Activated CD8-positive, alpha-beta memory T cell treated with anti-CD3 and anti-CD28 coated beads for 24 hours (primary cell): ENCODE measurements around the gene TMEM101.
"Not testable (repeated sequence)": the region's sequence is repeated elsewhere in the genome, so short reads cannot be mapped to it uniquely, and the experiment has no call there.

ENCODE experiments used
- DNase-seq: peaks from one replicate; pipeline ENCODE4 v3.0.0-alpha.2; 2020

TMEM101 gene

DNA sequence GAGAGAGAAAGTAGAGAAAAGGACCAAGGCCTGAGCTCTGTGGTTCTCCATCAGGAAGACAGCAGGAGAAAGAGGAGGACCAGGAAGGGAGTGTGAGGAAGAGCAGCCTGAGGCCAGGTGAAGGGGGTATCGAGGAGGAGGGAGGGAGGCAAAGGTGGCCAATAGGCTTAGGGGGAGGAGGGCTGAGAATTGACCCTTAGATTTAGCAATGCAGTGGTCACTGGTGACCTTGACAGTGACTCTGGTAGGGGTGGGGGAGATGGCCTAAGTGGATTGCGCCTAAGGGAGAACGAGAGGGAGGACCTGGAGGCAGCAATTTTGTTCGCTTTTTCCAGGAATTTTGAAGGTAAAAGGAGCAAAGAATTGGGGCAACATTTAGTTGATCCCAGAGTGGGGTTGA is 15.7 kb downstream of the TMEM101 start:
- DNase-seq = no peak

DNA sequence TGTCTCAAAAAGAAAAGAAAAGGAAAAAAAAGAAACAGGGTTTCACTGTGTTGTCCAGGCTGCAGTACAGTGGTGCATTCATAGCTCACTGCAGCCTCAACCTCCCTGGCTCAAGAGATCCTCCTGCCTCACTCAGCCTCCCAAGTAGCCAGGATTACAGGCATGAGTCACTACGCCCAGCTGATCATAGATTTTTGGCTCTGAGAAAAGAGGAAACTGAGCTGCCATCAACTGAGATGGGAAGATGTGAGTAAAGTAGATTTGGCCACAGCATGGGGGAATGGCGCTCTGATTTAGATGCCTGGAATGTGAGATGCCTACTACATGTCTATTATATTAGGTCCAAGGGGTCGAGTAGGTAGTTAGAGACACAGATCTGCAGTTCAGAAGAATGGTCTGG is 16.2 kb downstream of the TMEM101 start:
- no peak for DNase-seq

DNA sequence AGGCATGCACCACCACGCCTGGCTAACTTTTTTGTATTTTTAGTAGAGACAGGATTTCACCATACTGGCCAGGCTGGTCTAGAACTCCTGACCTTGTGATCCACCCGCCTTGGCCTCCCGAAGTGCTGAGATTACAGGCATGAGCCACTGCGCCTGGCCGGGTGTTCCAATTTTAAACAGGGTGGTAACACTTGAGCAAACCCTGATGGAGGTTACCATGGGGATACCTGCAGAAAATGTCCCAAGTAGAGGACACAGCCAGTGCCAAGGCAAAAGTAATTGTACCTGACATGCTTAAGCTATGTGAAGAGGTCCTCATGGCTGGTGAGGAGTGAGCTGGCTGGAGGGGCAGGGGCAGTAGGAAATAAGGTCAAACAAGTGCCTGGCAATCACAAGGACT is 17.6 kb downstream of the TMEM101 start:
- DNase-seq = not testable (repeated sequence)

DNA sequence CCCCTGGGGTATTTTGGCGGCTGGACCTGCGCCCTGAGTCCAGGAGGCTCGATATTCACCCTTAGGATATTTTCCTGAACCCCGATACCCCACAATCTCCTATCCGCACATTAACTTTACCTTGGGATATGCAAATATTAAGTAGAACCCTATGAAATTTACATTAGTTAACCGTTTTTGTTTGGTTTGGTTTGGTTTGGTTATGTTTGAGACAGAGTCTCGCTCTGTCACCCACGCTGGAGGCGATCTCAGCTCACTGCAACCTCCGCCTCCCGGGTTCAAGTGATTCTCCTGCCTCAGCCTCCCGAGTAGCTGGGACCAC is 19.7 kb downstream of the TMEM101 start:
- no peak for DNase-seq

DNA sequence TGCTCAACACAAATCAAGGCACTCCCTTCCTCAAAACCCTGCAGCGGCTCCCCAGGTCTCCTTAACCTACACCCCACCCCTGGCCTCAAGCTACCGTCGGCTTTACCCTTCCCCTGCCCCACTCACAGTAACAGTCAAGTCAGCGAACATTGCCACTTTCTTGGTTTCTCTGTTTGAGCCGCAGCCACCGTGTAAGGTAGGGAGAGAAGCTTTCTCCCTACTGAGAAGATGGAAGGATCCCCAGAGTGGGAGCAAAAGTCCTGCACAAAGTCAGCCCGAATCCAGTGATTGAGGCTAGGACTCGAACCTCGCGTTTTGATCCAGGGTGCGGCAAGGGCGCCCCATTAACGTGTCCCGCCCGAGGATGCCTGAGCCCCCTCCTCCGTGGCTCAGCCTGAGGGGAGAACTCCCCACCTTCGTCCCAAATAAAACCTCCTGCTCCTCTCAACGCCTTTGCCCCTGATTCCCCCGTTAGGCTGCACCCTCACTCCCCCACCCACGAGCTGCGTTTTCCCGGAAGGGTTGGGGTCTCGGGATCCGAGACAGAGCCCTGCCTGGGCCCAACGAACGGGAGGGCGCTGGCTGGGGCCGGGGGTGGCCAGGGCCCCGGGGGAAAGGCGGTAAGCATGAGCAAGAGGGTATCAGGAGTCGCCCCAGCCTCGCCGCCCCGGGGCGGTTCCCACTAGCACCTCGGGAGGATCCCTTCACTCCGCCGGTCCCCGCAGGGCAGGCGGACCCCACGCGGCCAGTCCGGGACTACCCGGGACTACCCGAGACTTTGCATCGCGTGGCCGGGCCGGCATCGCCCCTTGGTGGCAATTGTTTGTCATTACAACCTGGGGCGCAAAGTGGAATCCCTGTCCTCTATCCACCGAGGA is 20.3 kb downstream of the TMEM101 start:
- DNase-seq = peak; percentile 86

DNA sequence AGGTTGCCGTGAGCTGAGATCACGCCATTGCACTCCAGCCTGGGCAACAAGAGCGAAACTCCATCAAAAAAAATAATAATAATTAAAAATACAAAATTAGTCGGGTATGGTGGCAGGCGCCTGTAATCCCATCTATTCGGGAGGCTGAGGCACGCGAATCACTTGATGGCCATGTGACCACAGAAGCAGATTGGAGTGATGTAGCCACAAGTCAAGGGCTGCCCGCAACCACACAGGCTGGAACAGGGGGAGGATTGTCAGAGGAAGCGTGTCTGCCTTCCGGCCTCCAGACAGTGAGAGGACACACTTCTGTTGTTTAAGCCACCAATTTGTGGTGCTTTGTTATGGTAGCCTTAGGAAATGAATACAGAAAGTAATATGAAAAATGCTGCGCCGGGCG is 22.1 kb downstream of the TMEM101 start:
- no peak for DNase-seq

DNA sequence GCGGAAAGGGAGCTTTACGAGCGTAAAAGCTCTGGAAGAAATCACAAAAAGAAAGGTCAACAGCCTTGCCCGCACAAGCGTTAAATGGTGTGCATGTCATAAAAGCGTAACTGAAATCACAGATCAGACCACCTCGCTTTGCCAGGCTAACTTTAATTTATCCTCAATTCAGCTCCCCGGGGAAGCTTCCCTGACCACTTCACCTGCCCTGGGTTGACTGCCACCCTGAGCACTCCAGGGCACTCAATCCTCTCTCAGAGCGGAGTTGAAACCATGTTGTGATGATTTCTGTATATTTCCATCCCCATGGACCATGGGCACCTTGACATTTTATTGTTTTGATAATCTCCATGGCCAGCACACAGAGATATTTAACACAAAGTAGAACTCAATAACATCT is 26.5 kb downstream of the TMEM101 start:
- no peak for DNase-seq

DNA sequence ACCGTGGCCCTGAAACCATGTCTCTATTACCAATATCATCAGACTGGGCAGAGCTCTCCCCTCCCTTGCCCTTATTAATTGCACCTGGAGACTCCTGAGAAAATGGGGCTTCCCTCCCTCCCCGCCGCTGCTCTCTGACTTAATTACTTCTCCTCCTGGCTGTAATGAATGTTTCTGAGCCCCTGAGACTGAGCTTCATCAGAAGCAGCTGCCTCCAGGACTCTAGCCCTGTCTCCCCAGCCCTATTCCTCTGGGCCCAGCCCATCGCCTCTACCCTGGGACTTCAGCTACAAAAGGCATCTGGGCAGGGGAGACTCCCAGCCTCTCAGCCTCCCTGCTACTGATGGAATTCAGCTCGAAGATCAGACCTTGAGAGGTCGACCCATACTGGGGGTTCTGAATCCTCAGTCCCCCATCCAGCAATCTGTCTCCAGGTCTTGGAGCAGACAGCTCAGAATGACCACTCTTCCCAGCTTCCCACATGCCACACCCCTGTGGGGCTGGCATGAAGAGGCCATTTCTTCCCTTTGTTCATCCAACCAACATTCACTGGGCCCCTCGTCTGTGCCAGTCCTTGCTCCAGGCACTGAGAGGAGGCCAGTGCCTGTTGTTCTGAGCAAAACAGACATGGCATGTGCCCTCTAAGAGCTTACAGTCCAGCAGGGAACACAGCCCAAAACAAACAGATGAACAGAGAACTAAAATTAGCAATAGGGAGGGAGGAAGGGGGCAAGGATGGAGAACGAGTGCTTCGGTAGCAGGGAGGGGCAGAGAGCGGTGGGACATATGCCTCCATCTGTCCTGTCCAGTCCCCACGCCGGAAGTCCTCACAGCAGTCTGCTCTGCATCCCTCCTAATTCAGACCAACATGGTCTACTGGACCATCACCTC is 27.4 kb downstream of the TMEM101 start:
- DNase-seq = no peak

DNA sequence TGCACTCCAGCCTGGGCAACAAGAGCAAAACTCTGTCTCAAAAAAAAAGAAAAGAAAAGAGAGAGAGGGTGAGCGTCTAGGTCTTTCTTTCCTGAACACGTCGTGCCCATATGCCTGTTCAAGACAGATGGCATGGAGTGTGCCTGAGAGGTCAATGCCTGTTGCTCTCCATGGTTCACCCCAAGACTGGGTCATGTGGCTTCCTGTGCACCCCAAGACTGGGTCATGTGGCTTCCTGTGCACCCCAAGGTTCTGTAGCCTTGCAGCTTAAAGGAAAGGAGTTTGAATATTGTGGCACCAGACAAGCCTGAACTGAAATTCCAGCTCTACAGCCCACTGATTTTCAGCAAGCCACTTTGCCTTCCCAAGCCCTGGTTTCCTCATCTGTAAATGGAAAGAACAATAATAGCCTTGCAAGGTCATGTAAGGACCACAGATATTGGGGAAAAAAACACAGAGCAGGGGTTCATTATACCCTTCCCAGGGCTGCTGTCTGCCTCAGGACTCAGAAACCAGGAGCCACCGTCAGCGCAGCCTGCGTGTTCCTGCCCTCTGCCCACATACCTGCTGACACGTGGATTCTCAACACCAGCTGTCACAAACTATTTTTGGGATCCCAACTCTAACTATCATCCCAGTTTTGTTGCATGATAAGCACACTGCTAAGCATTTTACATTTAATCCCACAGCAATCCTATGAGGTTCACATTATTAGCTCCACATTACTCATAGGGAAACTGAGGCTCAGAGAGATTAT is 28.4 kb downstream of the TMEM101 start:
- no peak for DNase-seq

DNA sequence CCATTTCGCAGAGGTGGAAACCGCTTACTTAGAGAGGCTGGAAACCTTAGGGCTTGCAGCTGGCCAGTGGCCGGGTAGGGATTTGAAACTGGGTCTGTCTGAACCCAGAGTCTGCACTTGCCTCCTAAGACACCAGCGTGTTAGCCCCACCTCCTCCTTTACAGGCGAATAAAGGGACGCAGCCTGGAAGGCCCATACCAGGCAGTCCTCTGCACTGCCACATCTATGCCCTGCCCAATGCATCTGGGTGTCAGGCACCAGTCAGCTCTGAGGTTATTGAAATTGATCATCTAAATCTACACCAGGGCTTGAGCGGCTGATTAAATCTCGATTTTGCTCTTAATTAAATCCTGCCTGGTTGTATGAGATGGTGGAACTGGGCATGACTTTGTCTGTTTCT is 30.2 kb downstream of the TMEM101 start:
- no peak for DNase-seq

DNA sequence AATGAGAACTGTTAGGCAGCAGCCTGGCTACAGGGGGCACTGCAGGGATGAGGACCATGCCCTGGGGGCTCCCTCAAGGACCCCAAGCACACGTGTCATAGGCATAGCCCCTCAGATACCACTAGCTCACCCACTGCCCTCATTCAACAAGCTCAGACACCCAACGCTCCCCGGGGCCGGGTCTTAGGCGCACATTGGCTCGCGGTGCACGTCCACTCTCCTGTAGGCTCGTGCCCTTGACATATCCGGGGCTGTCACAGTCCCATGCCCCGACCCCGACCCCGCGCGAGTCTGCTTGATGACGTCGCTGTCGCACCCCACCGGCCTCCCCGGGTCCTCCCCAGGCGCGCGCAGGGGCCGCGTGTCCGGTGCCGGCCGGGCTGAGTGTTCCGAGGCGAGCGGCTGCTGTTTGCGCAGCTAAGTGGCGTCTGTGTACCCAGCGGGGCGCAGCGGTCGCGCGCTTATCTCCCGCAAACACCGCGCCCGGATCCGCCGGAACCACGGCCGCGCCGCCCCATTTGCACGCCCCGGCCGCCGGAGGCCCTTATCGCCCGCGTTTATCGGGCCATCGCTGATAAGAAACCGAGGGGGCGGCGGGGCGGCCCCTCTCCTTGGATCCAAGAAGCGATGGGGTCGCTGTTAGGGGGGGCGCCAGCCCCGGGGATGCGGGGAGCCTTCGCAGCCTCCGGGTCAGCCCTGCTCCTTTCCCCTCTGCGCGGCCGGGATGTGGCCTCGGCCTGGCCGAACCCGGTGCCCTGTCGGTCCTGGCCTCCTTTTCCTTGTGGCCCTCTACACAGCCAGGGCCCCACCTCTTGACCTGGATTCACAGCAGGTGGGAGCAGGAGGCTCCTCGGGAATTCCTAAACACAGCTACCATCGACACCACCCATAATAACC is 31.0 kb downstream of the TMEM101 start:
- DNase-seq = no peak

DNA sequence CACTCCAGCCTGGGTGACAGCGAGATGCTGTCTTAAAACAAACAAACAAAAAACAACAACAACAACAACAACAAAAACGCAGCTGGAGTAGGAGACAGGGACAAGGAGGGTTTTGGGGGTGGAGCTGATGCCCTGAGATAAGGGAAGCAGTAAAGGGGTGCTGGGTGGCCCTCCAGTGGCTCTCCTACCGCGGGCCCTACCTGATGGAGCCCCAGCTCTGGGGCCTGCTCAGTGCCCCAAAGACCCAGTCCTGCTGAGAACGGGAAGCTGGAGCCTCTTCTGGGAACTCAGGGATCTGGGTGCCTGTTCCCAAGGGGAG is 31.6 kb downstream of the TMEM101 start:
- no peak for DNase-seq

DNA sequence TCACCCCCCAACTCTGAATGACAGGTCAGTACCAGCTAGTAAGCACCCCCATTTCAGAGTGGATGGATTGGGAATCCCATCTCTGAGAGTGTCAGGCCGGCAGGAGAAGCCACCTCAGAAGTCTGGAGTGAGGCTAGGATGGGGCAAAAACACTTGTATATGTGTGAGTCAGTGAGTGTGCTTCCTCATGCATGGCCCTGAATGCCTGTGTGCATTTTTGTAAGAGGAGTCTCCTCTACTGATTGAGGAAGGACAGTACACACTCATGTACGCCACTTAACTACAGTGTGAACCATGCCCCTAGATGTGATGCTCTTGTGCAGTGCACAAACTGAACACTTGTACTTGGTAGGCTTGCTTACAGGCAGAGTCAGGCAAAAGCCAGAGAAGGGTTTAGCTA is 32.6 kb downstream of the TMEM101 start:
- no peak for DNase-seq

DNA sequence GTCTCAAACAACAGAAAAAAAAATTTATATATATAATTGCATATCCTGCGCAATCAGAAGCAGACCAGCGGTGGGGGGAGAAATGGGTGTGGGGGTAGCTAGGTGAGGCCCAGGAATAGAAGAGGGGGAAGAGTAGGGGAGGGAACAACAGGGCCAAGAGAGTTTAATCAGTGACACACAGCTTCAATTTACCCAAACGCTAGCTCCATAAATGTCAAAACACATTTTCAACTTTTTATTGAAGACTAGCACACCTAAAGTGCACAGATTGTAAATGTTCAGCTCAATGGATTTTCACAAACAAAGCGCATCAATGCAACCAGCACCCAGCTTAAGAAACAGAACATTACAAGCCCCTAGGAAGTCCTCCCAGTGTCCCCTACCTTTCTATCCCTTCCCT is 35.1 kb downstream of the TMEM101 start:
- no peak for DNase-seq

DNA sequence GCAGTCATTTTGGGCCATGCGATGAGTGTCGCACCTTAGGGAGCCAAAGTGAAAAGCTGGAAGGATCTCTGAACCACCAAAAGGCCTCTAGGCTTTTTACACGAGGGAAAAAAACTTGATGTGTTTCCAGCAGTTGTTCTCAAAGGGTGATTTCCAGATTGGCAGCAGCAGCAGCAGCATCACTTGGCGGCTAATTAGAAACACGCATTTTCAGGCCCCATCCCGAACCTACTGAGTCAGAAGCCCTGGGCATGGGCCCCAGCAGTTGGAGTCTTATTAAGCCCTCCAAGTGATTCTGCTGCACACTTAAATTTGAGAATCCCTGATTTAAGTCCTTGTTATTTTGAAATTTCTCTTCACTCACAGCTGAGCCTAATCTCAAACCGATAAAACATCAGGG is 35.8 kb downstream of the TMEM101 start:
- no peak for DNase-seq

DNA sequence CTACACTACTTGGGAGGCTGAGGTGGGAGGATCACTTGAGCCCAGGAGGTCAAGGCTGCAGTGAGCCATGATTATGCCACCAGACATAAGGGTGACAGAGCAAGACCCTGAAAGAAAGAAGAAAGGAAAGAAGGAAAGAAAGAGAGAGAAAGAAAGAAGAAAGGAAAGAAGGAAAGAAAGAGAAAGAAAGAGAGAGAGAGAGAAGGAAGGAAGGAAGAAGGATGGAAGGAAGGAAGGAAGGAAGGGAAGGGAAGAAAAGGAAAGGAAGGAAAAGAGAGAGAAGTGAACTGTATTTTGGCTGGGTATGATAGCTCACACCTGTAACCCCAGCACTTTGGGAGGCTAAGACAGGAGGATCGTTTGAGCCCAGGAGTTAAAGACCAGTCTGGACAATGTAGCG is 36.7 kb downstream of the TMEM101 start:
- no peak for DNase-seq

DNA sequence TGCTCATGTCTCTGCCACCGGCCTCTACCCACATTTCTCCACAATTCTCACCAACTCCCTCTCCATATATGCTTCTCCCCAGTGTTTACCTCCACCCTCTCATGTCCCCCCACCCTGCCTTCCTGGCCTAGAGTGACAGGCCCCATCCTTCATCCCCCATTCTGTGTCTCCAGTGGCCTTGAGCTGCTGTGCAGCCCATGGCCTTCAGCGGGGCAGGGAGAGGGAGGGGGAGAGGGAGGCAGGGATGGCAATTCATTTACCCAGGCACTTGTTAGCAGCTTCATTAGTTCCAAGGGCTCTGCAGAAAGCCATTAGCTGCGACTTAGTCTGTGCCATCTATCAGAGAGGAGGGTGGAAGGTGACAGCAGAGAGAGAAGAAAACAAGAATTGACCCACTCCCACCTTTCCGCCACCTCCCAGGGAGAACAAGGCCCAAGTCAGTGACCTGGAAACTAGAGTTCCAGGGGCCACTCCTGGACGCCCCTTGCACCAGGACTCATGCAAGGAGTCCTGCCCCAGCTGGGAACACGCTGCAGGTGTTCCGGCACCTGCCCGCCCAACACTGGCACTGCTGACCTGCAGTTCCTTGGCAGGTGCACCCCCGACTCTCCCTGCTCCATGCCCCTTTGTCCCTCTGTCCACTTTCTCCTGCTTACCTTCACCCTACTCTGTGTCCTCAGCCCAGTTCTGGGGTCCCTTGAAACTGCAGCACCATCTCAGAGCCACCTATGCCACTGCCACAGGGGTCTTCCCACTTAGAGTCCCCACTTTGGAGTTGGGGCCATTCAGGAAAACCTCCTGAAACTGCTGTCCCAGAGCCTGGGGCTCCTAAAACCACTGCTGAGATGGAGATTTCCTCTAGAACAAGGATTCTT is 37.6 kb downstream of the TMEM101 start:
- DNase-seq = no peak

DNA sequence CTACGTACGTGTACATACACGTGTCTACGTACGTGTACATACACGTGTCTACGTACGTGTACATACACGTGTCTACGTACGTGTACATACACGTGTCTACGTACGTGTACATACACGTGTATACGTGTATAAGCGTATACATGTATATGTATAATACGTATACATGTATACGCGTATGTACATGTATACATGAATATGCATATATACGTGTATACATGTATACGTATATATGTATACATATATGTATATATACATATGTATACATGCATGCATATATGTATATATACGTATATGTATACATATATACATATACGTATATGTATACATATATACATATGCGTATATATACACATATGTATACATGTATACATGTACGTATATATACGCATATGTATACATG is 38.9 kb downstream of the TMEM101 start:
- DNase-seq = no peak

DNA sequence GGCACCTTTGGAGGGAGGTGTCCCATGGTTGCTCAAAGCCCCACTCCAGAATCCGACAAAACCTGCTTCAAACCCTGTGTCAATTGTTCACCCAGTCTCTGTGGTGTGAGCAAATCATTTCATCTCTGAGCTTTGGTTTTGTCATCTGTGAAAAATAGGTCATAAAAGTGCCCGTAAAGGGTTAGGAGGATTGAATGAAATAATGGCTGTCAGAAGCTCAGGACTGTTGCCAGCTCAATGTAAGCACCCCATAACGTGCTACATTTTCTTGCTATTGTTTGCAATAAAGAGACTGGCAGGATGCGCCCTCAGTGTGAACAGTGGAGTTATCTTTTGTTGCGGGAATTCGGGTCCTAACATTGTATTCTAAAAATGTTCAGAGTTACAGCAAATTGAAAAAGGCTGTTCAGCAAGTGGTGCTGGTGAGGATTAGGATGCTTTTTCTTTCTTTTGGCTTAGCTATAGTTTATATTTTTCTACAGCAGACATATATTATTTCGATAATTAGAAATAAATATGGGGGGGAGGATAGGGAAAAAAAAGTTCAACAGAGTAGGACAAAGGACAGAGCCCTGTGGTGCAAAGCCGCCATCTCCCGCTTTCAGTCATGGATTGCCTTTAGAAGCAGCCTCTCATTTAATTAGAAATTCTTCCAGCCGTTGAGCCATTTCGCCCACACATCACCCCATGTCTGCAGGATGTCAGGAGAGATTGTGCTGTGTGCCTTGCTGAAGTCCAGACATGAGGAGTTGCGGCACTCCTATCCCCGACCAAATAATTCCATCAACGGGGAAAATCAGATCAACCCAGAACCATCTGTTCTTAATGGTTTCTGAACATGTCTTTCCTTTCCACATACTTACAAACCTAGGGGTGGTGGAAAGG is 40.1 kb downstream of the TMEM101 start:
- DNase-seq = no peak

DNA sequence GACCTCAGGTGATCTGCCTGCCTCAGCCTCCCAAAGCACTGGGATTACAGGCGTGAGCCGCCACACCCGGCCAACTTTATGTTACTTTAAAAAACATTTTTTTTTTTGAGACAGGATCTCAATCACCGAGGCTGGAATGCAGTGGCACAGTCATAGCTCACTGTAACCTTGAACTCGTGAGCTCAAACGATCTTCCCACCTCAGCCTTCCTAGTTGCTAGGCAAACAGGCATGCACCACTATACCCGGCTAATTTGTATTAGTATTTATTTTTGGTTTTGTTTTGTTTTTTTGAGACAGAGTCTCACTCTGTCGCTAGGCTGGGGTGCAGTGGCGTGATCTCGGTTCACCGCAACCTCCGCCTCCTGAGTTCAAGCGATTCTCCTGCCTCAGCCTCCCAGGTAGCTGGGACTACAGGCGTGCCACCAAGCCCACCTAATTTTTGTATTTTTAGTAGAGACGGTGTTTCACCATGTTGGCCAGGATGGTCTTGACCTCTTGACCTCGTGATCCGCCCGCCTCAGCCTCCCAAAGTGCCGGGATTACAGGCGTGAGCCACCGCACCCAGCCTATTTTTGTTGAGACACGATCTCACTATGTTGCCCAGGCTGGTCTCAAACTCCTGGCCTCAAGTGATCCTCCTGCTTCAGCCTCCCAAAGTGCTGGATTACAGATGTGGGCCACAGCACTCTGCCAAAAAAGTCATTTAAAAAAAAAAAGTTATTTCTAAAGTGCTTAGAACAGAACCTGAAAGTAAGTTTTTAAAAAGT is 42.1 kb downstream of the TMEM101 start:
- not testable (repeated sequence) for DNase-seq
